KOPT-K1 (cell line): ENCODE results near the gene SHC3.

Source experiments
- H3K27ac ChIP-seq: fragments of 200-600 bp; sonication (generic); 2 replicates; pipeline ENCODE4 v1.5.1; 2016; ENCODE audit warnings: antibody characterized with exemption, mild to moderate bottlenecking, low read depth, low read length; ENCODE audit not compliant: poor library complexity, severe bottlenecking
- H3K36me3 ChIP-seq: fragments of 200-600 bp; sonication (generic); 2 replicates; pipeline ENCODE4 v1.5.1; 2017; ENCODE audit warnings: antibody characterized with exemption, mild to moderate bottlenecking, low read length, moderate library complexity; ENCODE audit not compliant: insufficient read depth
- H3K9me3 ChIP-seq: fragments of 200-600 bp; sonication (generic); 2 replicates; pipeline ENCODE4 v1.5.1; 2017; ENCODE audit warnings: antibody characterized with exemption, low read length, mild to moderate bottlenecking; ENCODE audit not compliant: insufficient read depth, poor library complexity, severe bottlenecking

Gene SHC3

DNA sequence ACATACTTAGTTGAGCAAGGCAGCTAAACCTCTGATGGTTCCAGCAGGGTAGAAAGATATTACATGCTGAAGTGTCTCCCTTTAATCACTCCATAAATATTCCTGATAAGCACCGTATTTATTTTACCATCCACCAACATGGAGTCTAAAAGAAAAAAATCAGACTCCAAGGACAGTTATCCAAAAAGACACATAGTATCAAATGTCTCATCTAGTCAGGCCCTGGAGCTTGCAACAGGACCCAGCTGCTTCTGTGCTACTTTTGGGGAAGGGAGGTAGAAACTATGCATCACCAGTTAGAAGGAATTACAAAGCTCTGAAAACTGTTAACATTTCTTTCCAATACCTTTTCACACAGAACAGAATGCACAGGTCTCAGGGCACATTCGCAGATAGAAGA is 99.2 kb downstream of the SHC3 start:
- Histone ChIP-seq H3K27ac (no peak overlapping the region), H3K36me3 (no peaks in the 10 kb centered on the region), H3K9me3 (no peaks in the 10 kb centered on the region)

DNA sequence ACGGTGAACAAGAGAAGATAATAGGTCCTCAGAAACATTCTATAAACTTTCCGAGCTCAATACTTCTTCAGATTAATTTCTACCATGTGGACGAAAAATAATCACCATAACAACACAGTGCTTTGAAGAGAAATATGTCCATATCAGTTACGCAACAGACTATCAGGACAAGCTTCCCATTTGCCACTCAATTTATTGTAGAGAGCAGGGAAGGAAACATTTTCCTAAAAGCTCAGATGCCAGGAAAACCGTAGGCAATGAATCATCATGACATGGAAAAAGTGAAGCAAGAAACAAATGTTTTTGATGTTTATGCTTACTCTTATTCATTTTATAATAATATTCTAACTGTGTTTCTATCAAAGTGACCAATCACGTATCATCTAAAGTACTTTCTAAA is 99.8 kb downstream of the SHC3 start:
- Histone ChIP-seq H3K9me3 (no peaks in the 10 kb centered on the region), H3K36me3 (no peaks in the 10 kb centered on the region), H3K27ac (no peak overlapping the region)

DNA sequence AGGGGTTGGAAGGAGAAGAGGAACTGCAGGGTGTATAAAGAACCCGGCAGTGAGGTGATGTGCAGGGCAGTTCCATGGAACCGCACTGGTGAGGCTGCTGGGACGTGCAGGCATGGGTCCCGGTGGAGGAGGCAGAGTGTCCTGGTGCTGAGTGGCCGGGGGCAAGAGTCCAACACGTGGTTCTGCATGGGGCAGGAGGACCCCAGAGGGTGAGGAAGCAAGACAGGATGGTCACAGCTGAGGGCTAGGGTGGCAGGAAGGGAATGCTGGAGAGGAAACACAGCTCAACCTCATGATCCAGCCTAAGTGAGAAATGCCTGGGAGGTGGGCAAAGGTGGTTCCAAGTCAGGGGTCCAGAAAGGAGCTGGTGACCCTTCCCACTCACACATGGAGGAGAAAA is 100.2 kb downstream of the SHC3 start:
- no peaks in the 10 kb centered on the region for H3K36me3 ChIP-seq
- H3K27ac ChIP-seq: no peak overlapping the region
- no peaks in the 10 kb centered on the region for H3K9me3 ChIP-seq

DNA sequence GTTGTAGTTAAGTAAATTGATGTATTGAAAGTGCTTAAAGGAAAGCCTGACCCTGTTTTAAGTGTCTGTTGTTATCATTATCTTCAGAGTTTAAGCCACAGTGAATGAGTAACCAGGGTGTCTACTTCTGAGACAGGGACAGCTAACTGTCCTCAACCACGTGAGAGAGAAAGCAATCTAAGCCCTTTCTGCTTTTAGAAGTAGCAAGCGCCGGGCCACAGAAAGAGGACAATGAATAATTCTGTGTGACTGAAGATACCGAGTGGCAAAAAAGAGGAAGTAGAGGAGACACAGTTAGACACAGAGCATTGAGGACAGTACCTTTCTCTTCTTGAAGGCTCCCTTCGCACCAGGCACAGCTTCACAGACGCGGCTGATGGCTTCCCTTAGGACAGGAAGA is 101.1 kb downstream of the SHC3 start:
- no peaks in the 10 kb centered on the region for H3K36me3 ChIP-seq
- H3K9me3 ChIP-seq: no peaks in the 10 kb centered on the region
- H3K27ac ChIP-seq: no peak overlapping the region

DNA sequence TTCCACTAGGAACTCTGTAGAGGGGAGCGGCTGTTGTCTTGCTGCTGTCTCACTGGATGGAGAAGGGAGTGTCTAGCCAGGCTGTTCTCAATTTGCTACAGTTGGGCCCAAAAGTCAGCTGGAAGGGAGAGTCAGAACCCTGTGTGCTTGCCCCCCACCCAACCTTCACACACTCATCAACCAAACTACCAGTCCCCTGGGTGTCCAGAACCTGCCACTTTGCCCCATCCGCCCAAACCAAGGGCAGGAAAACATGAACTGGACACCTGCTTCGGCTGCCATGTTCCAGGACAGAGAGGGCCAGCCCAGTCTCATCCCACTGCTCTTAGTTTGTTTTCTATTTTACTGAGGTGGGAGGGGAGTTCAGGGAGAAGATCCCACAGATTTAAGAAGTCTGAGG is 105.2 kb downstream of the SHC3 start:
- no peak overlapping the region for H3K27ac ChIP-seq
- no peaks in the 10 kb centered on the region for H3K9me3 ChIP-seq
- H3K36me3 ChIP-seq: no peaks in the 10 kb centered on the region

DNA sequence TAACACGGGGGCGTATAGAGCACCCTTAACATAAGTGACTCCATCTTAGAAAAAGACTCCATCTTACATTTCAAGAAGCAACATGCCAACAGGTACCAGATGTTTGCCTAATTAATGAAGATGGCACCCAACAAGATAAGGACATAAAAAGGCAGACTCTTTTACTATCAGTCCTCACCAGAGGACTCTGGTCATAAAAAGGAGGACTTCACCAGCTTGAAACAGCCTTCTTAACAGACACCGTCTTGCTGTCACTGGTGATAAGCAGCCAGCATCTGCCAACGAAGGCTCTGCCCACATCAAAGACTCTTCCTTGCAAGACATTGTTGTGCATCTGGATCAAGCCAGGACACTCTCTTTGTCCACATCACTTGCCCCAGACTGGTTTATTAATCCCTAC is 107.0 kb downstream of the SHC3 start:
- Histone ChIP-seq H3K36me3 (no peaks in the 10 kb centered on the region), H3K27ac (no peak overlapping the region), H3K9me3 (no peaks in the 10 kb centered on the region)

DNA sequence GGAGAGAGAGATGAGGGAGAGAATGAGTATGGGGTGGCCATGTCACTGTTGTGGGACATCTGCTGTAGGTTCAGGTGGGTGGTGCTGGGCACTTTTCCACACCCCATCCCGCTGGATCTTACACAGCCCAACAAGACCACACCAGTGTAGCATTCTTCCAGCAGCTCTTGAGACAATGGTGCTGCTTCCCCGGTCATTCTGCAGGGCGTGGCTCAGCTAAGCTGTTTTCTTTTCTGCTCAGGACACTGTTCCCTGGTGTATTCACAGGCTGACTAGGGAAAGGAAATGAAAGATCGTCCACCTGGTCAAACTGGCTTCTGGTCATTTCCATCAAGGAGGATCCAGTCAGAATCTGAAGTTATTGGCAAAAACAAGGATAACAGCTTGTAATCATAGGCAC is 111.8 kb downstream of the SHC3 start:
- no peak overlapping the region for H3K27ac ChIP-seq
- no peaks in the 10 kb centered on the region for H3K9me3 ChIP-seq
- no peaks in the 10 kb centered on the region for H3K36me3 ChIP-seq

DNA sequence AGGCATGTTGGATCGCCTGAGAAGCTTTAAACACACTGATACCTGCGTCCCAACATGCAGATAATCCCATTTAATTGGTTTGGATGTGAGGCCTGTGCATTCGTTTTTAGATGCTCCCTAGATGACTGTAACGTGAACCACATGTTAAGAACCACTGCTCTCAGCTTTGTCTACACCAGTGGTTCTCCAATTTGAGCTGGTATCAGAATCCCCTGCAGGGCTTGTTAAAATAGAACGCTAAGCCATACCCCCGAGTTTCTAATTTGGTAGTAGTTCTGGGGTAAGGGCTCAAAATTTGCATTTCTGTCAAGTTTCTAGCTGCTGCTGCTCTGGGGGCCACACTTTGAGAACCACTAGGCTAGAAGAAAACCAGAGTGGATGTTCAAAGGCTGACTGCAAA is 112.7 kb downstream of the SHC3 start:
- no peaks in the 10 kb centered on the region for H3K36me3 ChIP-seq
- no peaks in the 10 kb centered on the region for H3K9me3 ChIP-seq
- H3K27ac ChIP-seq: no peak overlapping the region

DNA sequence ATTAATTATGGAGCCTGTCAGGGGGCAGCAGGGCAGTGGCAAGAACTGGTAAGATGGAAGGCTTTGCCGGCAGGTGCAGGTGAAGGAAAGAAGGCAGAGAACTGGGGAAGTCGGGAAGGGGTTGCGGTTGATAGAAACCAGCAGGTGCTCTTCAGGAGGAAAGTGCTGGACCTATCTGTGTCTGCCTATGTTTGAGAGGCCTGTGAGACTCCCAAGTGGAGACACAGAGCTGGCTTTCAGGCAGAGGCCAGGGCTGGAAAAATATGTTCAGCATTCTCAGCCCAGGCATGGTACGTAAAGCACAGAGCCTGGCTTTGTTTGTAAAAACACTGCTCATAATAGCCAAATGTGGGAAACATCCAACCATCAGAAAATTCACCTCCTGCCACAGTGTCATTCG is 117.8 kb downstream of the SHC3 start:
- no peak overlapping the region for H3K27ac ChIP-seq
- no peaks in the 10 kb centered on the region for H3K36me3 ChIP-seq
- no peaks in the 10 kb centered on the region for H3K9me3 ChIP-seq

DNA sequence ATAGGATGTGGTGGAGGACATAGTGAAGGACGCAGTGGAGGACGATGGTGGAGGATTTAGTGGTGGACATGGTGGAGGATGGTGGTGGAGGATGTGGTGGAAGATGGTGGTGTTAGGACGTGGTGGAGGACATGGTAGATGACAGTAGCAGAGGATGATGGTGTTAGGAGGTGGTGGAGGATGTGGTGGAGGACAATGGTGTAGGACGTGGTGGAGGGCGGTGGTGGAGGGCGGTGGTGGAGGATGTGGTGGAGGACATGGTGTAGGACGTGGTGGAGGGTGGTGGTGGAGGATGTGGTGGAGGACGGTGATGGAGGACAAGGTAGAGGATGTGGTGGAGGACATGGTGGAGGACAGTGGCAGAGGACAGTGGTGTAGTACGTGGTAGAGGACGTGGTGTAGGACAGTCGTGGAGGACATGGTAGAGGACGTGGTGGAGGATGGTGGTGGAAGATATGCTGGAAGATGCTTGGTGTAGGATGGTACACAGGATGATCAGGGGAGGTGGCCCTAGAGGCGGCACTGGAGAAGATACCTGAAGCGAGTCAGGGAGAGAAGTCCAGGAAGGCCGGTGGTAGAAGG is 118.6 kb downstream of the SHC3 start:
- Histone ChIP-seq H3K27ac (no peak overlapping the region), H3K9me3 (no peaks in the 10 kb centered on the region), H3K36me3 (no peaks in the 10 kb centered on the region)

DNA sequence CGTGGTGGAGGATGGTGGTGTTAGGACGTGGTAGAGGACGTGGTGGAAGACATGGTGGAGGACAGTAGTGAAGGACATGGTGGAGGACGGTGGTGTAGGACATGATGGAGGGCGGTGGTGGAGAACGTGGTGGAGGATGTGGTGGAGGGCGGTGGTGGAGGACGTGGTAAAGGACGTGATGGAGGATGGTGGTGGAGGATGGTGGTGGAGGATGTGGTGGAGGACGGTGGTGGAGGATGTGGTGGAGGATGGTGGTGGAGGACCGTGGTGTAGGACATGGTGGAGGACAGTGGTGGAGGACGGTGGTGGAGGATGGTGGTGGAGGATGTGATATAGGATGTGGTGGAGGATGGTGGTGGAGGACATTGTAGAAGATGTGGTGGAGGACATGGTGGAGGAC is 119.7 kb downstream of the SHC3 start:
- H3K9me3 ChIP-seq: no peaks in the 10 kb centered on the region
- no peaks in the 10 kb centered on the region for H3K36me3 ChIP-seq
- H3K27ac ChIP-seq: no peak overlapping the region

DNA sequence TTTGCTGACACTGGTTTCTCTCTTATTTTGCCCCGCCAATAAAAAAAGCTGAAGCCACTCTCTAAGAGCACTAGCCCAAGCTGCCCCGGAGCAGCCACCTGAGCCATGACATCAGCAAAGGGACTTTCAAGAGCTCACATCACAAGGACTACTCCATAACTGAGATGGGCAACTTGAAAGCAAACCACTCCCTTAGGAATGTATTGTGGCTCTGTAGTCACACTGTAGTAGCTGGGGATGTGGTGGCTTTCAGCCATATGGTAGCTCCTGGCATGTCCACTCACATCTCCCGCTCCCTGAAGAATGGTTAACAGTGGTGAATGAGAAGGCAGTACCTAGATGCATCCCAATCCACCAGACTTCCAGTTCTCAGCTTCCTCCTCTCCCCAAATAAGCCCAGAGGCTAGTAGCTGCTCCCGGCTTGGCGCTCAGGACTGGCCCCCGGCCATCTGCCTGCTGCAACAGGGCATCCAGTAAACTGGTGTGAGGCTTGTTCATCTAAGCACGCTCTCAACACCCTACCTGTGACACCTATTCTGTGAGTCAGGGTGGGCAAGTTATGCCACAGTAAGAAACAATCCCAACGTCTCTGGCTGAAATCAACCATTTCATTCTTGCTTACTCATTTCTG is 123.6 kb downstream of the SHC3 start:
- H3K27ac ChIP-seq: no peak overlapping the region
- no peaks in the 10 kb centered on the region for H3K36me3 ChIP-seq
- no peaks in the 10 kb centered on the region for H3K9me3 ChIP-seq

DNA sequence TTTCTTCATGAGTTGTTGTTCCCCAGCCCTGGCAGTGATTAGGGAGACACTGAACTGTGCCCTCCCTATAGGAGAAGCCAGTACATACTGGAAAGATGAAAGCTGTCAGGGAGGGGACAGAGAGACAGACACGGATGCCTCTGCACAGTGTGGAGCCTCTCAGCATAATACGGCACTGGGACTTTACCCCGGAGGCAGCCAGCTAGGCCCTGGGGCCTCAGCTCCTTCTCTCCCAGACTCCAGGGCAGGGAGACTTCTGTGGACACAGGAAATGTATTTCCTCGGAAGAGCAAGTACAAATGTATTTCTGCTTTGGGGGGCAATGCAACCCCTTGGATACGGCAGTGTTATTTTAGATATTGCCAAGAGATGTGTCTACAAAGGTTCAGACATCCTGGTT is 125.3 kb downstream of the SHC3 start:
- Histone ChIP-seq H3K27ac (no peak overlapping the region), H3K36me3 (no peaks in the 10 kb centered on the region), H3K9me3 (no peaks in the 10 kb centered on the region)

DNA sequence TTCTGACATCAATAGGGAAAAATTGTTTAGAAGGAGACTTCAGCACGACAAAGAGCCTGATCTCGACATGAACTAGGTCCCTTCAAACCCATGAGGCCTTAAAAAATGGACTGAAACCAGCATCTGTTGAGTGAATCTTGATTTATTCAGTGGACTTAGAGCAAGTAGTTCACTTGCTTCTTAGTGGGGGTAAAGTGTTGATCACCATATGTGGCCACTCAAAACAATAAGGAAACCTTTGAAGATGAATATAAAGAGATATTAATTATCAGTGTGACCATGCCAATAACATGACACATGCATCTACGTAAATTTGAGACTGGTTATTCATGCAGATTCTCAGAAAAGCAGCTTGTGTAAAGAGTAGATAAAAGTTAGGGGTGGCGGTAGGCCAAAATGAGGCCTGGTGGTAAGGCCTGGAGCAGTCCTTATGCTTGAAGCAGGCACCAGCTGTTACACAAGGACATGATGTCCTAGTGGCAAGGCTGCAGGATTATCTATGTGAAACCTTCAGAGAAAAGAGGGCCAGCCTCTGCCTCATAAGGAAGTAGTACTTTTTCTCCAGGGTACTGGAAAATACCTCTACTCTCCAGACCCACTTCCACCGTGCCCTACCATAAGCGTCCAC is 126.0 kb downstream of the SHC3 start:
- Histone ChIP-seq H3K9me3 (no peaks in the 10 kb centered on the region), H3K27ac (no peak overlapping the region), H3K36me3 (no peaks in the 10 kb centered on the region)

DNA sequence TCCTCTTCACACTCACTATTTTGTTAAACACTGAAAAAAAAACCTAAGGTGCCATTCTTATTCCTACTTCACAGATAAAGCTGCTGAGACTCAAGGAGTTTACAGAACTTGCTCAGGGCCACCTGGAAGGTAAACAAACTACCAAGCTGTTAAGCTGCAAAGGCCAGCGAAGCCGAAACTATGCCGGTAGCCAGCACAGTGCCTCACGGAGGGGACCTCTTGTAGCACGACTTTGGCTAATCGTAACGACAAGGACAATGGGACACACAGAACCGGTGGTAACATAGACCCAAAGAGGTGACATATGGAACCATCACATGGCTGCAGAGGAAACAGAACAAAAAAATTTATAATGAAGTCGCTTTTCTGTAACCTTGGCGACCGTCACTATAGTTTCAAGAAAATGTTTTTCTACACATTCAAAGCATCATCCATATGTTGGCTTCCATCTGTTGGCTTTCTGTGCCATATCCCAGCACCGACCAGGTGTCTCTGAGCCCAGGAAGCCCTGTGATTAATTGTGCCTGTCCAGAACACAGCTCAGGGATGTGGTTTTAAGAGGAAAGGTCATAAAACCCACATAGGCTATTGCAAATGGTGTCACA is 127.1 kb downstream of the SHC3 start:
- no peaks in the 10 kb centered on the region for H3K9me3 ChIP-seq

DNA sequence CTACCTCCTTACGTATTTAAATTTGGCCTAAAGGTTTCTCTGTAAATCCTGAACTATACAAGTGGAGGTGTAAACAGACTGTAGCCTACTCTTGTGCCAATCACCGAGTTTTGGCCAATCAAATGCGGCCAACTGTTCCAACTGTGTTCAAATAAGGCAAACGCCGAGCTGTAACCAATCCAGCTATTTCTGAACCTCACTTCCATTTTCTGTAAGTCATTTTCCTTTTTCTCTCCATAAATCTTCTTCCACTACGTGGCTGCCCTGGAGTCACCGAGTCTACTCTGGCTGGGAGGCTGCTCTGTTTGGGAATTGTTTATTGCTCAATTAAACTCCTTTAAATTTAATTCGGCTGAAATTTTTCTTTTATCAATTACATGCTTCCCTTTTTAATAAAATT is 129.0 kb downstream of the SHC3 start:
- Histone ChIP-seq H3K9me3 (no peaks in the 10 kb centered on the region), H3K27ac (no peak overlapping the region), H3K36me3 (no peaks in the 10 kb centered on the region)

More for the DNA sequence above, 127.1 kb downstream of the SHC3 start:
- Histone ChIP-seq H3K36me3 (no peaks in the 10 kb centered on the region), H3K27ac (no peak overlapping the region)
